GM15510 (cell line): ENCODE results near the gene TNFRSF1B.

Experiments
- POLR2A ChIP-seq: IDR thresholded peaks from 3 replicates; pipeline ENCODE4 v1.6.1; 2011; ENCODE audit warnings: borderline replicate concordance; ENCODE audit not compliant: insufficient read length; ENCODE audit errors: extremely low read depth

The TNFRSF1B gene

DNA sequence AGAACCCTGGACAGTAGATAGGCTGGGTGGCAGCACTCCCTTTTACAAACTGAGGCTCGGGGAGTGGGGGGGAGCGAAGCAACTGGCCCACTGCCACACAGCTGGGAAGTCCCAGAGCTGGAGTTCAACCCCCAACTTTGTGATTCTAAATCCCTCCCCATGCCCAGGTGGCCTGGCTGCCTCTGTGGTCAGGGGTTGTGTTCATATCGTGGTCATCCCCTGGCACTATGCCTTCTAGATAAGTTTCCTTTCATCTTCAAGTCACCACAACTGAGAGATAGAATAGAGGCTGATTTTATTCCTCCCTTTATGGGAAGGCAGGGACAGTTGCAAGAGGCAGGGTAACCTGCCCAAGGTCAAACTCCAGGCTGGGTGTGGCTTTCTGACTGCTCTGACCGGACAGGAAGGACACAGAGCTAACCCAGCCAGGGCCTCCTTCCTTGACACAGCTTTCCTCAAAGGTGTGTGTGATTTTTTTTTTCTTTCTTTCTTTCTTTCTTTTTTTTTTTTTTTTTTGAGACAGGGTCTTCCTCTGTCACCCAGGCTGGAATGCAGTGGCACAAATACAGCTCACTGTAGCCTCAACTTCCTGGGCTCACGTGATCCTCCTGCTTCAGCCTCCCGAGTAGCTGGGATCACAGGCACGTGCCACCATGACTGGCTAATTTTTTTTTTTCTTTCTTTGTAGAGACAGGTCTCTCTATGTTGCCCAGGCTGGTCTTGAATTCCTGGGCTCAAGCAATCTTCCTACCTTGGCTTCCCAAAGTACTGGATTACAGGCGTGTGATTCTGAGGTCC, 18.4 kb upstream of the TNFRSF1B start:
- no peak for TF ChIP-seq POLR2A

DNA sequence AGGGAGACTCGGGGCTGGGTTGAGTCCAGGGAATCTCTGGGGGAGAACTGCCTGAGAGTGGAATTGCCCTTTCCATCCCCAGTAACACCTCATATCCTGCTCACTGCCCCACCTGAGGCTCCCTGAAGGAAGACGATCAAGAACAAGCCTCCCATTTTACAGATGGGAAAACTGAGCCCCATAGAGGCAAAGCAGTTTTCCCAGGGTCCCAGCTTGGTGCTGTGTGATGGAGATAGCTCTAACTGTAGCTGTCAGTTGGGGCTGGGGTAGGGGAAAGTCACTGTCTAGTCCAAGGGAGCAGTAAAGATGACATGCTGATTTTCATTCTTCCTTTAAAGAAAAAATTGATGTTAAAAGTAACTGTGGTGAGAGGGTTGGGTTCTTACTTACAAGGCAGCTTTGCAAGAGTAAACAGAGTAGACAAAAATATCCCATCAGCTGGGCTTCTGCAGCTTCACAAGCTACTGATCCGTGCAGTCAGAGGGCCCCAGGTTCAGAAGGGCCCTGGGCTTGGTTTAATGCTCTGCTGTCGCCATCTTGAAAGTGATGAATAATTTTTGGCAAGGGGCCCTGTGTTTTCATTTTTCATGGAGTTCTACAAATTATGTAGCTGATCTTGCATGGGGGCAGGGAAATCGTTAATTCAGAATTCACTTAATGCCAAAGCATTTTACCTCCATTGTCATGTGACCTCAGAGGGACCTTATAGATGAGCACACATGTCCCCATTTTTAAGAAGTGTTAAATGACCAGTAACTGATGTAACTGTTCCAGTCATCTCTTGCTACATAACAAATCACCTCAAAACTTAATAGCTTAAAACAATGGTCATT, 17.6 kb upstream of the TNFRSF1B start:
- no peak for TF ChIP-seq POLR2A

DNA sequence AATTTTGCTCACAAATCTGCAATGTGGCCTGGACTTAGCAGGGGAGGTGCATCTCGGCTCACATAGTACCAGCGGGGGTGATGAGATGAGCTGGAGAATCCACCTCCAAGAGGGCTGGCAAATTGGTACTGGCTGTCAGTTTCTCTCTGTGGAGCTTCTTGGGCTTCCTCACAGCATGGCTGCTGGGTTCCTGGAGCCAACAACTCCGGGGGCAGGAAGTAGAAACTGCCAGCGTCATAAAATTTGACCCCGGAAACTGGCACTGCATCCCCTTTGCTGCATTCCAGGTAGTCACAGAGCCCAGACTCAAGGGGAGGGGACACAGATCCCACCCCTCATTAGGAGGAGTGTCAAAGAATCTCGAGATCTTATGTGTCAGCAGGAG, 17.0 kb upstream of the TNFRSF1B start:
- no peak for TF ChIP-seq POLR2A

DNA sequence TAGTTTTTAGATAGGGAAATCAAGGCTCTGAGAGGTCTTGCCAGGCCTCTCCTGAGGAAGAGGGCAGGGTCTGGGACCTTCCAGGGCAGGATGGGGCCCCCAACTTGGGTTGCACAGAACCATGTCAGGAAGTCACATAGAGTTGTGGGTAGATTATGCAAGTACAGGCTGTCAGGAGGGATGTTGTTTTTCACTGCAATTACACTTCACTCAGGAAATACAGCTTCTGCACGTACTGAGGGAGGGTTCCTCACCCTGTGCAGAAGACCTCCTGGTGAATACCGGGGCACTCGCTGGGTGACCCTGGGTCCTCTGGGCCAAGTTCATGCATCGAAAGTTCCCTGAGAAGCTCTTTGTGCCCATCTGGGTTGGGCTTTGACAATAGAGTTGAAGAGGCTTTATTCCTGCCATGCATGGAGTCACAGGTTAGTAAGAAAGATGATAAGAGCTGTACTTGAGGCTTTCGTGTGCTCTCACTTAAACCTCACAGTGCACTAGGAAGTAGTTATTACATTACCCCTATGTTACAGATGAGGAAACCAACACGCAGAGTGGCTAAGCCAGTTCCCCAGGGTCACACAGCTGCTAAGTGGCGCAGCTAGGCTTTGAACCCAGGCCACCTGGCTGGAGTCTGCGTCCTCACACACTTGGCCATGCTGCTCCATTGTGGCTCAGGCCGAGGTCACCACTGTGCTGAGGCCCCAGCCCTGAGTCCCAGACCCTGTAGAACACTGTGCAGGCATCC, 16.2 kb upstream of the TNFRSF1B start:
- no peak for TF ChIP-seq POLR2A

DNA sequence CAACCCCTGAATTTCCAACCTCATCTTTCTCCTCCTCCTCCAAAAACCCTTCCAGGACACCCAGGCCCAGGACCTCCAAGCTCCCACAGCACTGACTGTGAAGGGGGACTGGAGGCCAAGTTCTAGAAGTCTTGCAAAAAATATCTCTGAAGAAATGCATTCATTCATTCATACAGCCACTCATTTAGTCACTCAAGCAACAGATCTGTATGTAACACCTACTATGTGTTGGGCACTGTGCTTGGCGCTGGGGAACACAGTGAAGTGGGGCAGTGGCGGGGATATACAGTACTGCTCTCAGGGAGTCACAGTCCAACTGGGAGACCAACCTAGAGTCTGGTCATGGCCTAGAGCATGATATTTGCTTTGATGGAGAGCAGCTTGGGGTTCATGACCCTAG, 15.3 kb upstream of the TNFRSF1B start:
- no peak for TF ChIP-seq POLR2A

DNA sequence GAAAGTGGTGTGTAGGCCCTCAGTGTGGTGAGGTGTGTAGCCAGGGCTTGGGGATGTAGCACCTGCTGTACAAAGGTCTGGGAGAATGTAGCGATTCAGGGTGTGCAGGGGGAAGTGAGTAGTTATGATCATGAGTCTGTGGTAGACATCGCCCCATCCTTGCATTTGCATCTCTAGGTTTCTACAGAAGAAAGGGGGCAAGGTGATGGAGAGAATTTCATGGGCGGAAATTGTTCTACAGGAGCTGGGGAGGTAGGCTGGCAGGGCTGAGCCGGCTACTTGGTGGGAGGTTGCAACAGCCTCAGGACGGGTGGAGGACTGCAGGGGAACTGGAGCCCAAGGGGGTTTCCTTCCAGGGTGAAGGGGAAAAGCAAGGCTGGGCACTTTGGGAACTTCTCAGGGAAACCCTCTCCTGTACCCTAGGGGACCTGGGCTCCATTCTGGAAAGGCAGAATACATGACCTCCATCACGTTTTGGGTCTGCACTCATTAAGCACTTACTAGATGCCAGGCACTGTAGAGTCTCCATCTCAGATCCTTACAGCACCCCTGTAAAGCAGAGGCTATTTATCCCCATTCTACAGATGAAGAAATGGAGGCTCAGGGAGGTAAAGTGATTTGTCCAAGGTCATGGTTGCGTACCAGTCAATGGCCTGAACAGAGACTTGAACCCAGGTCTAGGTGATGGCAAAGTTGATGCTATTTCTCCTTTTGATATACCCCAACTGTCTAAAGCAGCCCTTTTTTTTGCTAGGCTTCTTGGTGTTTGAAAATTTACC, 14.5 kb upstream of the TNFRSF1B start:
- TF ChIP-seq POLR2A = peak; percentile 42

DNA sequence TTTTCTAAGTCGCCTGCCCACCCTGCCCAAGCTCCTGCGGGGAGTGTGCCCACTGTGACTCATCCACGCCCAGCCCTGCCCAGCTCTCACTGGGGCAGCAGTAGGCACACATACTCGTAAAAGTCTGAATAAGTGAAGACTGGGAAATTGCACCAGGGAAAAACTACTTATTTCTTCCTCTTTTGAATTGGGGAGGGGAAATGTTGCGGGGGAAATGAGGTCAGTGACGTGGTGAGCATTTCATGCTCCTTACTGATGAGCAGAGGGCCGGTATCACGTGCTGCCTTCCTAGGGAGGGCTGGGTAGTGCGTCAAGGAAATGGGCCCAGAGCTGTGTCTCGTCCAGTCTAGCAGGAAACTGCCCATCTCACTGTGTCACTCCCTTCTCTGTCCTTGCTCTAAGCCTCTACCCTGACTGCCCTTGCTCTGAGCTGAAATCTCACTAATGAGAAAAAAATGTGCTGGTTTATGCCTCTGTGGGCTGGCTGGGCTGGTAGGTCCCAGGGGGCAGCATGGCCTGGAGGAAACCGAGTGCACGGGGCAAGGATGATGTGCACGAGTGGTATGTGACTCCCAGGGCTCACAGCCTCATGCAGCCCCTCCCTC, 13.5 kb upstream of the TNFRSF1B start:
- TF ChIP-seq POLR2A = peak; percentile 43

DNA sequence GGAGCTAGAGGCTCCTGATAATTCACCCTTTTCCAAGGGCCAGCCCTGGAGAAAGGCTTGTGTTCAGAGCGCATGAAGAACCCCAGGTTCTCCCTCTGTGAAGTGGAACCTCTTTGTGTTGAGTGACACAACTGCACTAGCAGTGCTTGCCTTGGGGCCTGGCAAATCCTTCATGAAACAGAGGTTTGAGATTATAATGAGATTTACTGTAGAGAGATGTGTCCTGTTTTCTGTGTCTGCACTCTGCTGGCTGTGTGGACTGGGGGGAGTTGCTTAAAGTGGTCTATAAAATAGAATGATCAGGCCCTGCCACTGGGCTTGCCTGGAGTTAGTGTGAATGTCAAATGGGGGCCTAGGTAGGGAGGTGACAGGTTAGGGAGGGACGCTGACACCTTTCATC, 11.5 kb upstream of the TNFRSF1B start:
- TF ChIP-seq POLR2A = no peak

DNA sequence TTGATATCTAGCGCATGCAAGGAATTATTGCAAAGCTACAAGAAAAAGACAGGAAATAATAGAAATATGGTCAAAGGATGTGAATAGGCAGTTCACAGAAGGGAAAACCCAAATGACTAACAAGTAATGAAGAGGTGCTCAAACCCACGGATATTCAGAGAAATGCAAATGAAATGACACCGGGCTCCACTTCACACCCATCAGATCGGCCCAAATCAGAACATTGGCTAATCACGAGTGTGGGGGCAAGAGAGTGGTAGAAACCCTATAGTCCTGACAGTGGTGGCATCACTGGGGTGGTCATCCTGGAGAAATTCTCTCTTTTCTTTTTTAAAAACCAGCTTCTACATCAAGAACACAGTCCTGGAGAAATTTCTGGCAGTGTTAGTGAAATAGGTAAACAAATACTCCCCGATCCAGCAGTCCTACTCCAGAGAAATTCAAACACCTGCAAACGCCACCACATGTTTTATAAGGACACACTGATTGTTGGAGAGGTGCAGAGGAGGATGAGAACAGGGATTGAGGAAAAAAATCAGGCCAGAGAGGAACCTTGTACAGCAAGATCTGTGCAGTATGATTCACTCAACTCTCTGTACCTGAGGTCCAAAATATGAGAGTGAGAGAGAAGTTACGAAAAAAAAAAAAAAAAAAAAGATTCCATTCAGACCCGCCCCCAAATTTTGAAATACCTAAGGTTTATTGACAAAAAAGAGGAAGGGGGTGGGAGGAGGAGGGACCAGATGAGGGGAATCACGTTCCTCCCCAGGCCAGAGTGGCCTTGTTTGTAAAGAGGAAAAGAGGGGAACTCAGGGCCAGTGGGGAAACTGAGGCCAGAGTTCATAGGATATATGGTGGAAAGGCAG, 9.2 kb upstream of the TNFRSF1B start:
- no peak for TF ChIP-seq POLR2A

DNA sequence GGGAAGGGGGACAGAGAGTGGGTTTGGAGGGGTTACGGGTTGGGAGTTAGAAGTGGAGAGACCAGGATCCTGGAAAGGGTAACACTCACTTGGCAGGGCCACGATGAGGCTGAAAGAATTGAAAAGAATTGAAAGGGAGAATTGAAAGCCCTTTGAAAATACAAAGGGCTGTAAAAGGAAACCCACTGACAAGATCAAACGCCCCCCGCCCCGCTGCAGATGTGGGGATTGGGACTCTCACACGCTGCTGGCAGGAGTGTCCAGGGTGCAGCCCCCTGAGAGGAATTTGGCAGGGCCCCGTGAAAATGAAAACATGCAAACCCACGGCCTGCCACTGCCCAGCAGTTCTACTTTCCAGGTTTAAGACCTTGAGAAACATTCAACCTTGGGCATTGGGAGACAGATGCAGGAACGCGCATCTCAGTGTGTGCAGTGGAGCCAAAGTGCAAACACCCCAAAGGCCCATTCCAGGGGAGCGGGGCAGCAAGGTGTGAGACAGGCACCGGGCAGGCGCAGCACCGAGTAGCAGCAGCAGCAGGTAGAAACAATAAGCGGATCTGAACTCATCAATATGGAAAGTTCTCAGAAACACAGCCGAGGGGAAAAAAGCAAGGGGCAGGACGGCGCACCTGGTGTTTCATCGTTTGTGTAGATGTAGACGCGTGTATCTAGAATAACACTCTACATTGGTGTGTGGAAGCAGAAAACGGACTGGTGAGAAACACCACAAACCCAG, 8.3 kb upstream of the TNFRSF1B start:
- no peak for TF ChIP-seq POLR2A

DNA sequence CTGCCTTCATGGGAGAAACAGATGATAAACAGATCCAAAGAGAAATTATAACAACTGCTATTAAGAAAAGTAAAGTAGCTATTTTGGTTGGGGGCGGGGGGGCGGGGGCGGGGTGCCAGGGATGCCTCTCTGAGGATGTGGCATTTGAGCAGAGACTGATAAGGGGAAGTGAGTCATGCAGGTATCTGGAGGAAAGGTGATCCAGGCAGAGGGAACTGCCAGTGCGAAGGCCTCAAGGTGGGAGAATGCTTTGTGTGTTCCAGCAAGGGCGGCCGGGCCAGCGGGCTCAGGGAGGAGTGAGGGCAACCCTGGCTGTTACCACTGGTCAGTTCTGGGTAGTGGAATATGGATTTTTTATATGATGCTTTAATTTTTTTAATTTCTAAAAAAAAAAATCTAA, 7.0 kb upstream of the TNFRSF1B start:
- no peak for TF ChIP-seq POLR2A

DNA sequence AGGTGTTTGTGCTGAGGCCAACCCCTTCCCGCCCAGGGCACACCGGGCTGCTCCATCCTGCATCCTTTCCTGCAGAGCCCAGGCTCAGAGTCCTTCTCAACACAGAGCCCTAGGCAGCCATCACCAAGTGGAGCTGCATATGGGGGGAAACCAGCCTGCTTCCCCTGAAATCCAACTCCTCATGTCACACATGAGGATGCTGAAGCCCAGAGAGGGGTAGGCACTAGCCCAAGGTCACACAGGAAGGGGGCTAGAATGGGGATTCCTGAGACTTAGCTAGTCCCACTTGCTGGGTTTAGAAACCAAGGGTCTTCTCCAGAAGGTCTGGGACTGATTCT, 5.5 kb upstream of the TNFRSF1B start:
- no peak for TF ChIP-seq POLR2A

DNA sequence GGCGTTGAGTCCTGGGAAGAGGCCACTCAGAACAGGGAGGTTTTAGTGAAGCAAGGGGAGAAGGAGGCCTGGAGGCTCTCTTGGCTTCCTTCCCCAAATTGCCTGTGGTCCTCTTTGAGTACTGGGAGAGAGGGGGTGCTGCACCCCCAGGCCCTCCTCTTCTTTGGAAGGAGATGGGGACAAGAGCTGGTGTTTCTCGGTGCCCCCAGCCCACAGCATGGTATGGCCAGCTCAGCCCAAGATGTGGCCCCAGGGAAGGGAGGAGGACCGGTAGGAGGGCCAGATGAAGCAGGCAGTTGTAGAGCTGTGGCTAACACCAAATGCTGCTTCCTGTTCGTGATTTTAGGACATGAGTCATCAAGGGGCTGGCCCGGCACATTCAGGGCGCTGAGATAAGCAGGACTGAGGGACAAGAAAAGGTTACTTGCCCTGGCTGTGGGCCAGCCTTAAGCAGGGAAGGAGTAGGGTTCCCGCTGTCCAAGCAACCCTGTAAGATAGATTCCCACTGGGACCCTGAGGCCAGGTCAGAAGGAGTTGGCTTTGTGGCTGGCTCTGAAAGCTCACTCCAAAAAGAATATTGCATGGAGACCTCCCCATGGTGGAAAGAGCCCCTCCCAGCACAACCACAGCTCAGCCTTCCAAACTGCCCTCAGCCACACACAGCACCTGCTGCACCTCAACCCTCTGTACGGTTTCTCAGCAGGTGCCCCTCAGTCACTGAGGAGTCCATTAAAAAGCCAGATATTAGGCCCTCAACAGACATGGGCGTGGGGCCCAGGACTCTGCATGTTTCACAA, 4.9 kb upstream of the TNFRSF1B start:
- TF ChIP-seq POLR2A = peak; percentile 59
